C1 segment of cervical spinal cord (tissue), 14 donors: ENCODE measurements around the gene ANKRD13D.

Experiments
- DNase-seq, 14 donors: peaks; one replicate each; lab custom pipeline; 2025; lab: John Stamatoyannopoulos, UW

The ANKRD13D gene

GRCh38 chr11:67289226-67289650 is at the start of gene ANKRD13D:
Gene ANKRD13D, plus strand, starts transcription at chr11:67289303. Its CDS starts 158 bp downstream, at chr11:67289461.
- peak in 3 of 14 donors; percentile 61 to 68 (median 65) for DNase-seq

- peak; percentile 65 to 99 (median 92) for DNase-seq
Measured at GRCh38 chr11:67239783-67240575, 49.1 kb upstream of the ANKRD13D start.

GRCh38 chr11:67240576-67241389 is 48.3 kb upstream of the ANKRD13D start:
- DNase-seq: peak in 8 of 14 donors; percentile 8 to 46 (median 24)

GRCh38 chr11:67242548-67242947 is 46.6 kb upstream of the ANKRD13D start:
- DNase-seq: no peak

GRCh38 chr11:67243051-67243450 is 46.1 kb upstream of the ANKRD13D start:
- no peak for DNase-seq

GRCh38 chr11:67245046-67245445 is 44.1 kb upstream of the ANKRD13D start:
- DNase-seq: no peak

- no peak for DNase-seq
Measured at GRCh38 chr11:67247946-67248550, 41.1 kb upstream of the ANKRD13D start.

GRCh38 chr11:67248653-67249052 is 40.5 kb upstream of the ANKRD13D start:
- no peak for DNase-seq

- DNase-seq: no peak
Measured at GRCh38 chr11:67250059-67251043, 38.8 kb upstream of the ANKRD13D start.

- DNase-seq: no peak
Measured at GRCh38 chr11:67251841-67252240, 37.3 kb upstream of the ANKRD13D start.

- DNase-seq: peak in 7 of 14 donors; percentile 22 to 67 (median 40)
Measured at GRCh38 chr11:67252831-67253239, 36.3 kb upstream of the ANKRD13D start.

GRCh38 chr11:67253872-67254624 is 35.1 kb upstream of the ANKRD13D start:
- DNase-seq: no peak

GRCh38 chr11:67254798-67255197 is 34.3 kb upstream of the ANKRD13D start:
- no peak for DNase-seq

GRCh38 chr11:67255353-67255752 is 33.8 kb upstream of the ANKRD13D start:
- no peak for DNase-seq

GRCh38 chr11:67255864-67256263 is 33.2 kb upstream of the ANKRD13D start:
- DNase-seq: no peak

GRCh38 chr11:67256477-67257135 is 32.5 kb upstream of the ANKRD13D start:
- no peak for DNase-seq

GRCh38 chr11:67260406-67260805 is 28.7 kb upstream of the ANKRD13D start:
- no peak for DNase-seq

- DNase-seq: peak in 10 of 14 donors; percentile 13 to 76 (median 49)
Measured at GRCh38 chr11:67260885-67261639, 28.0 kb upstream of the ANKRD13D start.

- peak in 1 of 14 donors; percentile 45 for DNase-seq
Measured at GRCh38 chr11:67261640-67261945, 27.5 kb upstream of the ANKRD13D start.
